RWPE1 (cell line): Measurements from ENCODE around the gene CAGE1.

Experiments used
- CTCF ChIA-PET: fragments of 350-600 bp; sonication (Branson Sonifier 250); formaldehyde crosslinking; extraction: SDS; loops from one replicate; lab custom pipeline; 2021; lab: Yijun Ruan, JAX
- POLR2A ChIA-PET: fragments of 400-600 bp; formaldehyde crosslinking; extraction: SDS; loops from one replicate; lab custom pipeline; 2020; ENCODE audit warnings: antibody characterized with exemption; ENCODE audit not compliant: low non-redundant PET; lab: Yijun Ruan, JAX
- DNase-seq: peaks from one replicate; pipeline ENCODE4 v3.0.0; 2012; ENCODE audit warnings: low spot score
- H3K27ac ChIP-seq: fragments of 450-650 bp; 2 replicates; pipeline ENCODE4 v1.5.1; 2017
- CTCF ChIP-seq: fragments of 450-650 bp; conservative IDR thresholded peaks from 2 replicates; pipeline ENCODE4 v1.5.1; 2017; ENCODE audit warnings: low read depth, mild to moderate bottlenecking

CAGE1 gene

GRCh38 chr6:7424967-7425807 lies 35.6 kb upstream of the CAGE1 start:
- CTCF ChIA-PET = interaction anchor here (0.7 to 1.5 kb wide), 7 partner anchors 9 to 142 kb away, joined by 3 to 8 read pairs (median 4); partner anchors contain the start of gene DSP
- TF ChIP-seq CTCF = peak; percentile 70
- POLR2A ChIA-PET = no interaction called here
- peak overlapping the region; percentile 68 for H3K27ac ChIP-seq
- DNase-seq = peak; percentile 85

GRCh38 chr6:7424058-7424457 lies 34.5 kb upstream of the CAGE1 start:
- no peak overlapping the region for H3K27ac ChIP-seq
- DNase-seq = no peak
- ChIA-PET CTCF (interaction anchor here (0.7 to 1.2 kb wide), 2 partner anchors 14 to 127 kb away, joined by 4 to 5 read pairs; no protein-coding TSS in a partner anchor), POLR2A (no interaction called here)
- no peak for TF ChIP-seq CTCF

- ChIA-PET POLR2A (no interaction called here), CTCF (no interaction called here)
- no peak overlapping the region for H3K27ac ChIP-seq
- DNase-seq = no peak
- TF ChIP-seq CTCF = no peak
Observed at GRCh38 chr6:7421066-7421465, 31.5 kb upstream of the CAGE1 start.

GRCh38 chr6:7419065-7419464 lies 29.5 kb upstream of the CAGE1 start:
- ChIA-PET POLR2A (no interaction called here), CTCF (interaction anchor here (0.6 to 0.7 kb wide), 2 partner anchors 122 to 162 kb away, joined by 3 read pairs; partner anchors contain the start of gene DSP)
- no peak overlapping the region for H3K27ac ChIP-seq
- no peak for TF ChIP-seq CTCF
- DNase-seq = no peak

GRCh38 chr6:7418238-7418905 lies 28.8 kb upstream of the CAGE1 start:
- DNase-seq = no peak
- CTCF ChIA-PET = interaction anchor here (0.6 kb wide), 1 partner anchor 163 kb away, joined by 3 read pairs; no protein-coding TSS in a partner anchor
- TF ChIP-seq CTCF = no peak
- no peak overlapping the region for H3K27ac ChIP-seq
- POLR2A ChIA-PET = no interaction called here

- no peak overlapping the region for H3K27ac ChIP-seq
- POLR2A ChIA-PET = no interaction called here
- no peak for TF ChIP-seq CTCF
- no peak for DNase-seq
- CTCF ChIA-PET = interaction anchor here (1.0 kb wide), 1 partner anchor 10 kb away, joined by 3 read pairs; no protein-coding TSS in a partner anchor
Observed at GRCh38 chr6:7417684-7418083, 28.1 kb upstream of the CAGE1 start.
